ENCODE results near the gene MAGEB2.
"Not testable (repeated sequence)": the region's sequence is repeated elsewhere in the genome, so short reads cannot be mapped to it uniquely, and the experiment has no call there.

The MAGEB2 gene

GRCh38 chrX:30215357-30215843 lies at the start of gene MAGEB2:
MAGEB2 (plus strand) TSS chrX:30215563; CDS start chrX:30218581, 3,018 bp downstream.
- DNase-seq (ENCODE audit: low read depth): no peak

- no peak for DNase-seq (ENCODE audit: low read depth)
Measured at GRCh38 chrX:30170900-30171299, 44.5 kb upstream of the MAGEB2 start.

GRCh38 chrX:30181353-30181752 lies 34.0 kb upstream of the MAGEB2 start:
- no peak for DNase-seq (ENCODE audit: low read depth)

- no peak for DNase-seq (ENCODE audit: low read depth)
Measured at GRCh38 chrX:30183554-30183953, 31.8 kb upstream of the MAGEB2 start.

- no peak for DNase-seq (ENCODE audit: low read depth)
Measured at GRCh38 chrX:30190426-30190825, 24.9 kb upstream of the MAGEB2 start.

GRCh38 chrX:30193910-30194309 lies 21.5 kb upstream of the MAGEB2 start:
- not testable (repeated sequence) for DNase-seq (ENCODE audit: low read depth)

GRCh38 chrX:30196322-30196721 lies 19.0 kb upstream of the MAGEB2 start:
- no peak for DNase-seq (ENCODE audit: low read depth)

- no peak for DNase-seq (ENCODE audit: low read depth)
Measured at GRCh38 chrX:30212172-30212571, 3.2 kb upstream of the MAGEB2 start.

GRCh38 chrX:30217465-30217864 lies 2.1 kb downstream of the MAGEB2 start:
- DNase-seq (ENCODE audit: low read depth): no peak

- no peak for DNase-seq (ENCODE audit: low read depth)
Measured at GRCh38 chrX:30219372-30219771, 4.0 kb downstream of the MAGEB2 start.

- DNase-seq (ENCODE audit: low read depth): no peak
Measured at GRCh38 chrX:30220661-30221060, 5.3 kb downstream of the MAGEB2 start.

GRCh38 chrX:30224536-30224935 lies 9.2 kb downstream of the MAGEB2 start:
- DNase-seq (ENCODE audit: low read depth): no peak

GRCh38 chrX:30228526-30228925 lies 13.2 kb downstream of the MAGEB2 start:
- DNase-seq (ENCODE audit: low read depth): no peak

- DNase-seq (ENCODE audit: low read depth): no peak
Measured at GRCh38 chrX:30230395-30230794, 15.0 kb downstream of the MAGEB2 start, which contains the start of gene MAGEB3. MAGEB3 (plus strand) TSS chrX:30230657; CDS start chrX:30235925, 5,268 bp downstream.

- DNase-seq (ENCODE audit: low read depth): no peak
Measured at GRCh38 chrX:30241724-30242415, 26.5 kb downstream of the MAGEB2 start, which contains the start of gene MAGEB4. MAGEB4 (plus strand) TSS chrX:30242000; CDS start chrX:30242136, 136 bp downstream.

- no peak for DNase-seq (ENCODE audit: low read depth)
Measured at GRCh38 chrX:30246769-30247489, 31.6 kb downstream of the MAGEB2 start, which contains the start of gene MAGEB1. MAGEB1 (plus strand) TSS chrX:30247146; CDS start chrX:30250494, 3,348 bp downstream.

GRCh38 chrX:30248854-30249253 lies 33.5 kb downstream of the MAGEB2 start:
- no peak for DNase-seq (ENCODE audit: low read depth)

GRCh38 chrX:30253257-30253656 lies 37.9 kb downstream of the MAGEB2 start:
- DNase-seq (ENCODE audit: low read depth): no peak

GRCh38 chrX:30259927-30260326 lies 44.6 kb downstream of the MAGEB2 start:
- no peak for DNase-seq (ENCODE audit: low read depth)

- no peak for DNase-seq (ENCODE audit: low read depth)
Measured at GRCh38 chrX:30261012-30261411, 45.6 kb downstream of the MAGEB2 start.

GRCh38 chrX:30262763-30263162 lies 47.4 kb downstream of the MAGEB2 start:
- no peak for DNase-seq (ENCODE audit: low read depth)

Measured in activated T-helper 1 cell treated with Interleukin-2 at 50 U/mL for 16 hours (primary cell).